MM.1S (cell line): ENCODE measurements around the gene STX1A.

Experiments used
- CTCF ChIP-seq: fragments of 300-600 bp; sonication (generic); IDR thresholded peaks from 2 replicates; pipeline ENCODE4 v1.5.1; 2016; ENCODE audit warnings: antibody characterized with exemption, low read length, mixed read lengths
- EZH2 ChIP-seq: fragments of 300-600 bp; sonication (generic); optimal IDR thresholded peaks from 2 replicates; pipeline ENCODE3; 2017; ENCODE audit warnings: low read depth, mild to moderate bottlenecking, antibody characterized with exemption, low read length, mixed read lengths
- EZH2phosphoT487 ChIP-seq: fragments of 300-600 bp; sonication (generic); IDR thresholded peaks from 2 replicates; pipeline ENCODE4 v1.6.1; 2018; ENCODE audit warnings: antibody characterized with exemption, low read length

DNA sequence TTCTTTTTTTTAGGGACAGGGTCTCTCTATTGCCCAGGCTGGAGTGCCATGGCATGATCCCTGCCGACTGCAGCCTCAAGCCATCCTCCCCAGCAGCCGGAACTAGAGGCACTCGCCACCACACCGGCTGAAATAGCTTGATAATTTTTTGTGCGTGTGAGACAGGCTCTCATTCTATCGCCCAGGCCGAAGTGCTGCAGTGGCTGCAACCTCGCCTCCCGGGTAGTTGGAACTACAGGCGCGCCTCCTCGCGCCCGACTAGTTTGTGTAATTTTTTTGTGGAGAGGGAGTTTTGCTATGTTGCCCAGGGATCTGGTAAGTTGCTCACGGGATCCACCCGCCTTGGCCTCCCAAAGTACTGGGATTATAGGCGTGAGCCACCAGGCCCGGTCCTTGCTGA is 34.2 kb downstream of the STX1A start:
- TF ChIP-seq CTCF (no peak), EZH2 (no peak), EZH2phosphoT487 (no peak)
